ENCODE results near the gene TEX36.

- no peak for TF ChIP-seq CTCF (IDR thresholded peaks at IDR 0.05)
- no peak for TF ChIP-seq POLR2A (IDR thresholded peaks at IDR 0.05)
Observed at GRCh38 chr10:125683063-125683462, at the start of gene TEX36.

Measured in testis (tissue), 2 donors.